PC-3 (cell line): ENCODE measurements around the gene NRCAM. TPM values are rescaled to one million over a fixed set of nuclear protein-coding genes. Genes with fewer than 3 reads are reported as not detected.

Source experiments
- ATAC-seq: fragments of 200-7000 bp; cut with Tn5 transposase; 2 replicates; pipeline ENCODE4 v1.9.1; 2020; ENCODE audit warnings: mild to moderate bottlenecking, moderate library complexity
- BruUV-seq: library from RNA; stranded (reverse); fragments of 400-500 nt; replicated peaks from 2 replicates; lab custom pipeline; 2021; lab: Mats Ljungman, UMichigan
- CTCF ChIA-PET: fragments of 300-600 bp; sonication (Branson Sonifier 250); formaldehyde crosslinking; loops from one replicate; lab custom pipeline; 2022; ENCODE audit warnings: antibody characterized with exemption; lab: Charles Lee
- POLR2A ChIA-PET: fragments of 300-600 bp; sonication (Branson Sonifier 250); formaldehyde crosslinking; loops from one replicate; lab custom pipeline; 2022; ENCODE audit warnings: antibody characterized with exemption; ENCODE audit not compliant: unreplicated experiment; lab: Charles Lee
- DNase-seq: peaks from one replicate; pipeline ENCODE4 v3.0.0-alpha.2; 2015
- H2AFZ ChIP-seq: fragments of 300-600 bp; sonication (generic); 2 replicates; pipeline ENCODE4 v1.6.0; 2016; ENCODE audit warnings: antibody characterized with exemption, low read length
- H3F3A ChIP-seq: fragments of 300-600 bp; sonication (generic); one replicate; pipeline ENCODE4 v1.6.0; 2017; ENCODE audit warnings: antibody characterized with exemption, low read length, control low read depth, mild to moderate bottlenecking; ENCODE audit not compliant: unreplicated experiment
- H3K27ac ChIP-seq: fragments of 300-600 bp; sonication (generic); 2 replicates; pipeline ENCODE4 v1.5.1; 2016; ENCODE audit warnings: mild to moderate bottlenecking, low read length
- H3K27me3 ChIP-seq: fragments of 300-600 bp; sonication (generic); 2 replicates; pipeline ENCODE4 v1.6.1; 2016; ENCODE audit warnings: low read length, mixed read lengths
- H3K36me3 ChIP-seq: fragments of 300-600 bp; sonication (generic); 2 replicates; pipeline ENCODE4 v1.6.1; 2016; ENCODE audit warnings: low read depth, mixed run types, low read length, mixed read lengths
- H3K4me1 ChIP-seq: fragments of 300-600 bp; sonication (generic); 2 replicates; pipeline ENCODE4 v1.5.1; 2016; ENCODE audit warnings: low read length; ENCODE audit not compliant: insufficient read depth
- H3K4me2 ChIP-seq: fragments of 300-600 bp; sonication (generic); 2 replicates; pipeline ENCODE4 v1.6.0; 2016; ENCODE audit warnings: low read length
- H3K4me3 ChIP-seq: fragments of 300-600 bp; sonication (generic); 2 replicates; pipeline ENCODE4 v1.5.1; 2016; ENCODE audit warnings: mild to moderate bottlenecking, low read length, mixed read lengths
- H3K79me2 ChIP-seq: fragments of 300-600 bp; sonication (generic); 2 replicates; pipeline ENCODE4 v1.6.1; 2017; ENCODE audit warnings: low read length, mixed read lengths
- H3K9ac ChIP-seq: fragments of 300-600 bp; sonication (generic); 2 replicates; pipeline ENCODE4 v1.6.0; 2016; ENCODE audit warnings: mild to moderate bottlenecking, low read length
- H3K9me2 ChIP-seq: fragments of 300-600 bp; sonication (generic); replicated peaks from 2 replicates; pipeline ENCODE4 v1.6.1; 2016; ENCODE audit warnings: mixed run types, low read length, mixed read lengths
- H3K9me3 ChIP-seq: fragments of 300-600 bp; sonication (generic); 2 replicates; pipeline ENCODE4 v1.6.1; 2016; ENCODE audit warnings: low read length, mixed read lengths
- H4K20me1 ChIP-seq: fragments of 300-600 bp; sonication (generic); 2 replicates; pipeline ENCODE4 v1.6.1; 2016; ENCODE audit warnings: low read length, mixed read lengths
- EZH2 ChIP-seq: fragments of 300-600 bp; sonication (generic); IDR thresholded peaks from one replicate; pipeline ENCODE4 v1.6.1; 2017; ENCODE audit warnings: antibody characterized with exemption, mild to moderate bottlenecking, low read length; ENCODE audit not compliant: unreplicated experiment
- EZH2phosphoT487 ChIP-seq: fragments of 300-600 bp; sonication (generic); IDR thresholded peaks from 2 replicates; pipeline ENCODE4 v1.6.1; 2018; ENCODE audit warnings: mild to moderate bottlenecking, antibody characterized with exemption, low read length, borderline replicate concordance
- intact Hi-C: fragments of 100-400 bp; cut with micrococcal nuclease; formaldehyde crosslinking; loops from 2 replicates; pipeline ENCODE4 v1.9.0; 2023
- total RNA-seq: library from RNA; depleted of rRNA; stranded (reverse); fragments of >200 nt; gene quantifications from 2 replicates; pipeline ENCODE4 v1.2.3, GENCODE V29; 2014
- TF ChIP-seq, protein P1 (sequence below): fragments of 300-600 bp; sonication (generic); conservative IDR thresholded peaks from 2 replicates; pipeline ENCODE4 v1.5.1; 2017; ENCODE audit warnings: antibody characterized with exemption, low read depth, mild to moderate bottlenecking, low read length

Gene NRCAM
- total RNA-seq, 1 experiment from 2014 or later = not detected

DNA sequence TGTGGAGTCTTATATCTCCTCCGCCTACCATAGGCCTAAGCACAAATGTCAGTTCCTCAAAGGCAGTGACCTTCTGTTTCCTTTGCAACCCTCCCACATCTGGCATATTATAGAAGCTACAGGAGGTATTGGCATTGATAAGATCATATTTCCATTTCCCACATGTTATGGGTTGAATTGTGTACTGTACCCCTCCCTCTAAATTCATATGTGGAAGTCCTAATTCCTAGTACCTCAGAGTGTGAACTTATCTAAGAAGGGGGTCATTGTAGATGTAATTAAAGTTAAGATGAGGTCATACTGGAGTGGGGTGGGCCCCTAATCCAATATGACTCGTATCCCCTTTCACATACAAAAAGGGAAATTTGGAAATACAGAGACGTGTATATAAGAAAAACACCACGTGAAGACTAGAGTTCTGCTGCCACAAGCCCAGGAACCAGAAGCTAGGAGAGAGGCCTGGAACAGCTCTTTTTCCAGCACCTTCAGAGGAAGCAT is 320.0 kb downstream of the NRCAM start:
- no peak for ATAC-seq
- Histone ChIP-seq H3K79me2 (no peaks in the 10 kb centered on the region), H3K27me3 (no peaks in the 10 kb centered on the region), H2AFZ (no peak overlapping the region), H3K9ac (no peak overlapping the region), H3K4me3 (no peak overlapping the region), H4K20me1 (no peaks in the 10 kb centered on the region), H3K9me3 (no peaks in the 10 kb centered on the region), H3K9me2 (no peaks in the 10 kb centered on the region), H3K36me3 (no peaks in the 10 kb centered on the region), H3K27ac (no peak overlapping the region), H3K4me1 (no peaks in the 10 kb centered on the region), H3K4me2 (no peak overlapping the region), H3F3A (no peaks in the 10 kb centered on the region)
- TF ChIP-seq, protein P1, sequence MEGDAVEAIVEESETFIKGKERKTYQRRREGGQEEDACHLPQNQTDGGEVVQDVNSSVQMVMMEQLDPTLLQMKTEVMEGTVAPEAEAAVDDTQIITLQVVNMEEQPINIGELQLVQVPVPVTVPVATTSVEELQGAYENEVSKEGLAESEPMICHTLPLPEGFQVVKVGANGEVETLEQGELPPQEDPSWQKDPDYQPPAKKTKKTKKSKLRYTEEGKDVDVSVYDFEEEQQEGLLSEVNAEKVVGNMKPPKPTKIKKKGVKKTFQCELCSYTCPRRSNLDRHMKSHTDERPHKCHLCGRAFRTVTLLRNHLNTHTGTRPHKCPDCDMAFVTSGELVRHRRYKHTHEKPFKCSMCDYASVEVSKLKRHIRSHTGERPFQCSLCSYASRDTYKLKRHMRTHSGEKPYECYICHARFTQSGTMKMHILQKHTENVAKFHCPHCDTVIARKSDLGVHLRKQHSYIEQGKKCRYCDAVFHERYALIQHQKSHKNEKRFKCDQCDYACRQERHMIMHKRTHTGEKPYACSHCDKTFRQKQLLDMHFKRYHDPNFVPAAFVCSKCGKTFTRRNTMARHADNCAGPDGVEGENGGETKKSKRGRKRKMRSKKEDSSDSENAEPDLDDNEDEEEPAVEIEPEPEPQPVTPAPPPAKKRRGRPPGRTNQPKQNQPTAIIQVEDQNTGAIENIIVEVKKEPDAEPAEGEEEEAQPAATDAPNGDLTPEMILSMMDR = no peak
- TF ChIP-seq EZH2phosphoT487 (no peak), EZH2 (no peak)
- no peak for DNase-seq
- no TSS peak for BruUV-seq
- POLR2A ChIA-PET = no interaction called here
- CTCF ChIA-PET = no interaction called here
- intact Hi-C loops = no loop called here

DNA sequence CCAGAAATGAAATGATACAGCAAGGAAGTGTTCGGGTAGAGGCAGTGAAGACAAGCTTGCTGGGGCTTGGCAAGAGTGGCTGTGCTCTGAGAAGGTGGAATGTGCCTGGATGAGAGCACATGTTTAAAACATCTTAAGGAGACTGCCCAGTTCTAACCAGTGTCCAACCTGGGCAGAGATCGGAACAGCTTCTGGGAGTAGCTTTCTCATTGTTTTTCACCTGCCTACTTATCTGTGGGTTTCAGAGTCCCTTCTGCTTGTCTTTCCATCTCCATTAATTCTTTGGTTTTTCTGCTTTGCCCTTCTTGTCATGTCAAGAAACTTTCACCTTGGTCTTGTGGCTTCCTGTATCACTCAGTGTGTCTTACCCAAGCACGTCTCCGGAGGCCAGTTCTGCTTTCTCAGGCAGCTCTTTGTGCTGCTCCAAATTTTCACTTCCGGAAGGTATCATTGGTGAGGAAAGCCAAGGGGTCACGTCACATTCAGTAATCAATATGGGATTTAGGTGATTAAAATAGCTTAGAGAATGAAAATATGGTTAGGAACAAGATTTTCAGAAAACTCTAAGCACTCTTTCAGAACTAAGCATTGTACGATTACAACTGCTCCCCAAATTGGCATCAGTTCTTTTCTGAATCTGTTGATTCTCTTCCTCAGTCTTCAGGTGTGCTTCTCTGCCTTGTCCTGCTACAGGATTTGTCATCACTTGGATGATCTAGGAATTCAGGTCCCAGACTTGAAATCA is 320.6 kb downstream of the NRCAM start:
- Histone ChIP-seq H3K4me2 (no peak overlapping the region), H3F3A (no peaks in the 10 kb centered on the region), H3K4me1 (0 out of 2 replicates have a peak, but pooled peaks cover 1% of the 10 kb centered on the region), H3K27me3 (no peaks in the 10 kb centered on the region), H3K4me3 (no peak overlapping the region), H3K9me2 (no peaks in the 10 kb centered on the region), H3K79me2 (no peaks in the 10 kb centered on the region), H3K9me3 (no peaks in the 10 kb centered on the region), H4K20me1 (no peaks in the 10 kb centered on the region), H3K27ac (no peak overlapping the region), H3K36me3 (no peaks in the 10 kb centered on the region), H2AFZ (no peak overlapping the region), H3K9ac (no peak overlapping the region)
- no TSS peak for BruUV-seq
- POLR2A ChIA-PET = no interaction called here
- intact Hi-C loops = no loop called here
- ATAC-seq (no peak), DNase-seq (no peak)
- no peak for TF ChIP-seq EZH2phosphoT487
- TF ChIP-seq, protein P1 = no peak
- CTCF ChIA-PET = no interaction called here

DNA sequence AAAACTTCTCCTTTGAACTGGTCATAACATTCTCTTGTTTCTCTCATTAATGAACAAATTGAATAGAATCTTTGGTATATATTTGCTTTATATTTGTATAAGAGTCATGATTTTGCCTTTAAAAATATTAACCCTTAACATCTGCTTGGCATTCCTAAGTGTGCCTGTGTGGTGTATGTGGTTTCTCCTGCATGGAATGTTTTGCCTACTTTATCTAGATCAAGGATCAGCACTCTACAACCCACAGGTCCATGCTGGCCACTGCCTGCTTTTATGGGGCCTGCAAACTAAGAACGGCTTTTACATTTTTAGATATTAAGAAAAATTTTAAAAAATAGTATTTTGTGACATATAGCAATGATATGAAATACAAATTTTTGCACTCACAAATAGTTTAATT is 321.8 kb downstream of the NRCAM start:
- intact Hi-C loops = no loop called here
- ChIA-PET CTCF (no interaction called here), POLR2A (no interaction called here)
- Histone ChIP-seq H3K27ac (no peak overlapping the region), H2AFZ (no peak overlapping the region), H3K27me3 (no peaks in the 10 kb centered on the region), H3K79me2 (no peaks in the 10 kb centered on the region), H3K4me2 (no peak overlapping the region), H3K9ac (no peak overlapping the region), H3K4me1 (0 out of 2 replicates have a peak, but pooled peaks cover 4% of the 10 kb centered on the region), H3K9me3 (no peaks in the 10 kb centered on the region), H3K36me3 (no peaks in the 10 kb centered on the region), H4K20me1 (no peaks in the 10 kb centered on the region), H3K4me3 (no peak overlapping the region), H3K9me2 (no peaks in the 10 kb centered on the region), H3F3A (no peaks in the 10 kb centered on the region)
- ATAC-seq = no peak
- DNase-seq = no peak
- BruUV-seq = no TSS peak
- no peak for TF ChIP-seq EZH2
- TF ChIP-seq EZH2phosphoT487 = no peak
- TF ChIP-seq, protein P1 = no peak
